Measurements from ENCODE around the gene WDR36. TPM values are rescaled to one million over a fixed set of nuclear protein-coding genes. Genes with fewer than 3 reads are reported as not detected.

WDR36 gene
- total RNA-seq, 1 donor from 2014 or later, result 41.8 TPM

DNA sequence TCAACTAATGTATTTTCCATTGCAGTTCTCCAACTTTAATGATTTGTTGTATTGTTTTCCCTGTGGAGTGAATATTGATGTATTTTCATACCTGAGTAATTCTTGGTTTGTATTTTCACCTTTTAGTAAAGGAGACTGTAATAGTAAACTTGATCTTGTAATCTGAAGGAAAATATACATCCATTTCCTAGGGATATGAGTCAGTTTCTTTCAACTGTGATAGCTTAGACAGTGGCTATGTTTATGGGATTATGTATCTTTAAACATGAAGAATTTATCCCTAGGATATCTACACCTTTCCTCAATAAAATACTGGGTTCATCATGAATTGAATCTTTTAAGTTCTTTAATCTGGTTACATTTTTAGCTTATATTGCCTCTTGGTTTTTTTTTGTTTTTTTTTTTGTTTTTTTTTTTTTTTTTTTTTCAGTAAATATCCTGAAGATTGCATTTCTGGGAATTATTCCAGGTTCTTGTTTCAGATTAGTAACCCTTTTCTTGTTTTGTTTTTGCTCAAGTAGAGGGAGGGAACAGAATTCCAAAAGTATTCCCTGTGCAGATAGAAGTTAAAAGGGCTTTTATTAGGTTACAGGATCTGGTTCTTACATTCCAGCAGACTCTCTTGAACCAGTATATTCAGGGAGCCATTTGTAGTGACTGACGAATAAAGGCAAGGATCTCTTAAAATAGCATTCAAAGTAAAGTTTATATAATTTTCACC lies 7.1 kb downstream of the WDR36 start:
- DNase-seq (ENCODE audit: low read depth), result no peak

DNA sequence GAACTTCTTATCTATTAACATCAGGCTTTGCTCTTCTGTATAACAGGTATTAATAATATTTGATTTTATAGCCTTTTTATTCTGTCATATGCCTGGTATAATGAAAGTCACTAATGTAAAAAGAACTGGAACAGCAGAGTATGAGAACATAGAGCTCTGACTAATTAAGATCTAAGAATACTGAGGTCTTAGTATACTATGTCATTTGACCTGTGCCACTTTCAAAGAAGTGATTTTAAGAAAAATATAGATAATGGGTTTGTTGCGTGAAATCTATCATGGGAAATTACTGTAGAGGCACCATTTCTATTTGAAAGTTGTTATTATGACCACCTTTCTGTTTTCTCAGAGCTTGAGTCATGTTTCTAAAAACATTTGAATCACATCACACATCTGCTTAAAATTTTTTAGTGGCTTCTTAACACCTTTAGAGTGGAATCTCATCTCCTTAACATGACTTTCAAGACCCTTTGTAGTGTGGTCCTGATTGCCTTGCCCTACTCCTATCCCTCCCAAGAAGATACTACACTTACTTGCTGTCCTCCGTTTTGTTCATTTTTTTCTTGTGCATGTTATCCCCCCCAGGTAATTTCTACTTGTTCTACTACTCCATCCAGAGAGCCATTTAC lies 14.3 kb downstream of the WDR36 start:
- no peak for DNase-seq (ENCODE audit: low read depth)

DNA sequence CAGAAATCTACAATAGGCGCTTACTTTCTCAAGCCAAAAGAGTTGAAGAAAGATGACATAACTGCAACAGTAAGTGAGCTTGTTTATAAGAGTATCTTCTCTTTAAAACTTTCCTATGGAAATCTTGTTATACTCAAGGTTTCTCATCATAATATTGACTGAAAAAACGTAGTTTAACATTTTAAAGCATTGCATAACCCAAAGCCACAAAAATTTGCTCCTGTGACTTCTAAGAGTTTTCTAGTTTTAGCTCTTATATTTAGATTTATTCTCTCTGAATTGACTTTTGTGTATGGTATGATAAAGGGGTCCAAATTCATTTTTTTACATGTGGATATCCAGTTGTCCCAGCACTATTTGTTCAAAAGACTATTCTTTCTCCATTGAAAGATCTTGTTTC lies 15.2 kb downstream of the WDR36 start:
- DNase-seq (ENCODE audit: low read depth), result no peak

DNA sequence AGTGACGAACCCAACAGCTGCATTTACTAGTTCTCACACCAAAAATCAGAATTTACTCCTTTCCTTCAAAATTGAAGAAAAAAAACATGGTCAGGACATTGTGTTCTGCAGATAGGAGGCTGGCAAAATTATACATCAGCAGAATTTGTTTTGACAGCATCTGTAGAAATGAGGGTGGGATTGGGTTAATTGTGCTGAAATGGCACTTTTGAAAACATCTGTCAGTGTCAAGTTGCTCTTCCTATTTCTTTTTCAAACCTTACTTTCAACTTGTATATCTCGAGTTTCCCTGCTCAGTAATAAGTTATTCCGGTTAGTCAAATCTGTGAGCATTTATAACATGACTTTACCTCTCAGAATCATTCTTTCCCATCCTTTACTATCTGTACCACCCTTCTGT lies 19.8 kb downstream of the WDR36 start:
- no peak for DNase-seq (ENCODE audit: low read depth)

- DNase-seq (ENCODE audit: low read depth), result no peak
Observed at GRCh38 chr5:111113678-111114077, 21.5 kb downstream of the WDR36 start.

GRCh38 chr5:111115229-111115628 lies 23.1 kb downstream of the WDR36 start:
- DNase-seq (ENCODE audit: low read depth), result no peak

DNA sequence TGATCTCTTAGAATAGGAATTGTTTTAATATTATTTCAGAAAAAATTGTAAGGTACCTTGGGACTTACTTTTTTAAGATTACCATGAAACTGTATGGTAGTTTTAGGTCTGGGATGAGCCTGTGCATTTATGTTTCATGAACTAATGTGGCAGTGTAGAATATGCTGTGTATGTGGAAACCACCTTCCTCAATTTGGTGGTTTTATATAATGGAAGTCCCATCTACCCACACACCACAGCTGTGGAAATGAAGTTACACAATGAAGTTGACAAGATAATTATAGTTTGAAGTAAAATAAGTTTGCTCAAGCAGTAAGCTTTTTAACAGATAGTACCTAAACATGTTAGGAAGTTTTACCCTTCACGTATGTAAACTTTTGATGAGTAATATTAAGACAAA lies 24.4 kb downstream of the WDR36 start:
- no peak for DNase-seq (ENCODE audit: low read depth)

- no peak for DNase-seq (ENCODE audit: low read depth)
Observed at GRCh38 chr5:111117136-111117535, 25.0 kb downstream of the WDR36 start.

GRCh38 chr5:111119221-111119620 lies 27.1 kb downstream of the WDR36 start:
- DNase-seq (ENCODE audit: low read depth), result no peak

DNA sequence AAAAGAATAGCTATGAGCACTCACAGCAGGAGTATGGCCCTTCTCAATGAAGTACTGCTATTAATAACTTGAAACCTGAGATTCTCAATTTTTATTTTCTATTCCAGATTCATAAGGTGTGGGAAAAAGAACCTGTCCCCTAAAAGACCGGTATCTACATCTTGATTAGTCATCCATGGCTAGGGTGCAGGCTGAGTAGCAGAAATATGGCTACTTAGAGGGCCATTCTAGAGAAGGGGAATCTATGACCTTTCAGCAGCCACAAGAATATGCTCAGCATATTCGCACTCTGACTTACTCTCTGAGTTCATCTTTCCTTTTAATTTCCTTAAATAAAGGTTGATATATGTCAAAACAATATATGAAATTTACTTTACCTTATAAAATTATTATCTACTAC lies 27.7 kb downstream of the WDR36 start:
- no peak for DNase-seq (ENCODE audit: low read depth)

DNA sequence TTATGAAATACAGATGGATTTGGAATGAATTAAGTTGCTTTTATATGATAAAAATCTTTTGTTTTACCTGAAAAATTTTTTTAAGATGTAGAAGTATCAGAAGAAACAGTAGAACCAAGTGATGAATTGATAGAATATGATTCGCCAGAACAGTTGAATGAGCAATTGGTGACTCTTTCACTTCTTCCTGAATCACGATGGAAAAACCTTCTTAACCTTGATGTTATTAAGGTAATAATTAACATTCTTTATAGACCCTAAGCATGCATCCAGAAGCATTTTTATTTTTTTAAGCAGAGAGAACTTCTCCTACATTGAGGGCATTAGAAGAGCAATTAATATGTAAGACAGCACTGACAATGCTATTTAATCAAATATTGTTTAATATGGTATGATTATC lies 28.8 kb downstream of the WDR36 start:
- no peak for DNase-seq (ENCODE audit: low read depth)

DNA sequence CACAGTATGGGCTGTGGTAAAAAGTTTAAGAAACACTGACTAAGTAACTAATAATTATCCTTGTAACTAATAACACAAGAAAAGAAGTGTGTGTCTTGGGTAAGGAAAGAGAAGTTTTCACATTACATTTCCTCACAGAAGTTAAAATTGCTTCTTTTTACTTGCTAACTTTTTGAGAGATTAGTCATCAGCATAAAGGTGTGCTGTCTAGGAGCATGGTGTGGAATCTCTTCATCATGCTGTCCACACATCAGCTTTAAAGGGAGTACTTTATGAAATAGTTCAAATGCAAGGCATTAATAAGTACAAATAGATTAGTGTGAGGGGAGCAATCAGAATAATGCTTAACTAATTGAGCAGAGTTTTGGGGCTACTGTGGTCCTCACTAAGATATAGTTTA lies 29.8 kb downstream of the WDR36 start:
- no peak for DNase-seq (ENCODE audit: low read depth)

- DNase-seq (ENCODE audit: low read depth), result no peak
Observed at GRCh38 chr5:111122398-111122797, 30.2 kb downstream of the WDR36 start.

GRCh38 chr5:111124793-111125192 lies 32.6 kb downstream of the WDR36 start:
- DNase-seq (ENCODE audit: low read depth), result no peak

DNA sequence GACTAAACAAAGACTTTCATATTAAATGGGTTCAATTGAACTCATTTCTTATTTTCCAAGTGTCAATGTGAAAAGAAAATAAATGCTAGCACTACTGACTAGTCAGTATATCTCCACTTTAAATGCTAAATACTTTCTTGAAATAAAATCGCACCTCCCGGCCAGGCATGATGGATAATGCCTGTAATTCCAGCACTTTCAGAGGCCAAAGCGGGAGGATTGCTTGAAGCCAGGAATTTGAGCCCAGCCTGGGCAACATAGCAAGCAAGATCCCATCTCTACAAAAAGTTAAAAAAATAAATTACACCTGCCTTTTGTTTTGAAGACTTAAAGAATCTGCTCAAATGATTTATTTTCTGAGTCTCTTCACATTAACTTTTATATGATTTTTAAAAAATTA lies 34.7 kb downstream of the WDR36 start:
- no peak for DNase-seq (ENCODE audit: low read depth)

DNA sequence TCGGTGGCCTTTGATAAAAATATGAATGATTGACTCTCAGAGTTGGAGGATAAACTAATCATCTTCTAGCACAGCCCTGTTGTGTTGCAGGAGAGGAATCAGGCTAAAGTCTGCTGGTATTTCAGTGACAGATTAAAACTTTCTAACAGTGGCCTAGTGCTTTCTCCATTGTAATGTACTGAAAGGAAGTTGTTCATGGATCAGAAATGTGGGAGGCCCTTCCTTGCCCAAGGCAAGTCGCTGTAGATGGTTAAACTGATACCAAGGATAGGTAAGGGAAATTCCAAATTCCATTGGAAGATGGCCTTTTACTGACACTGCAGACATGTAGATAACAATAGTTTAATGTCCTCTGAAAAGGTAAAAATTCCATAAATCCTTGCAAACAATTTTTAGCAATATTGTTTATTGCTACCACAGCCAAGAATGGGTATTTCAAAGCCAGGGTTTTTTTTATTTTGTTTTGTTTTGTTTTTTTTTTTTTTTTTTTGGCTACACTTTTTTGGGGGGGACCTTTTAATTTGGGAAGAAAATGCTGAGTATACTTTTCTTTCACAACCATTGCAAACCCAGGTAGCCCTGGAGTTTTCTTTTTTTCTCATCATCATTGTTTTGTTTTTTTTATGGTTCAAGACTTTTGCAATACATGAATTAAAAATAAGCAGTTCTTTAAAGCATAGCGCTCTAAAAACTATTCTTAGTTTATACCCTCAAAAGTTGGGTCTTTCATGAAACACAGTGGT lies 35.5 kb downstream of the WDR36 start:
- DNase-seq (ENCODE audit: low read depth), result no peak

DNA sequence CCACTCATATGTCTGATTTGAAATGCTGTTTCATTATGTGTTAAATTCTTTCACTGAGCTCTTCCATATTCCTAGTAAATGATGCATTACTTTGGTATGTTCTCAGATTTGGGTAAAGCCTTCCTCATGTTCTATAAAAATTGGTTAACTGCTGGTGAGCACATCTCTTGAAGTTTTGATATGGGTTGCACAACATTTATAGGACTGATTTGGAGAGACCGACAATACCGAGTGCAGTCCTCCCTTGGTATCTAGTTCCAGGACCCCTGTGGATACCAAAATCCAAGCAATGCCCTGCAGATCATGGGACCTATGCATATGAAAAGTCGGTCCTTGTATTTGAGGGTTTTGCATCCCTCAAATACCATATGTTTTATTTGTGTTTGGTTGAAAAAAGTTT lies 37.8 kb downstream of the WDR36 start:
- DNase-seq (ENCODE audit: low read depth), result no peak

DNA sequence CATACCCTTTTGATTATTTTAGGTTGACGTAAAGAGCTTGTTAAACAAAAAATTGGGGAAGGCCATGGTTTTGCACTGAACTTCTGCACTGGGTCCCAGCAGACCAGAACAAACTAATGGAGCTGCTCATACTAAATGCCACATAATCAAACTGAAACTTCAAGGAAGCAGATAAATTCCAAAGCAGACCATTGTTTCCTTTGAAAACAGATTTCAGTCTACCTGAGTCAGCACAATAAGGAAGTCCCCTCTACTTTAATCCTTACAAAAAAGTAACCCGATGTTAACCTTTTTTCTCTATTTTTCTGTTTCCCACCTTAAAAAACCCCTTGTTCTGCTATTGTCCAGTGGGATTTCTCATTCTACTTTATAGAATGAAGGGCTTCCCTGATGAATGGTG lies 39.2 kb downstream of the WDR36 start:
- DNase-seq (ENCODE audit: low read depth), result no peak

DNA sequence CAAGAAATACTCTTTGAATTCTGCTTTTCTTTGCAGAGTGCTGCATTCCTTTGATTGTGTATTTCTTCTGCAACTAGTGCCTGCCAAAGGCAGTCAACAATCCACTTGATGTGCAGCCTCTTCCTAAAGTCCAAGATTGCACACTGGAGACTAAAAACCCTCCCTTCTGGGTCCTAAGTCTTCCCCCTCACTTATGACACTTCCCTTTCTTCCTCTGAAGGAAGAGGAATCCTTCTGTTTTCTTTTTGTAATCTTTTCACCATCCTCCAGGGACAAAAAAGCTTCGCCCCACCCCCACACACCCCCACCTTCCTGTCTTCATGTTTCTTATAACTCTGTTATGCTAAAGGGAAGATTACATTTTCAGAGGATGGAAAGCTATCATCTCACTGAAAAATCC lies 39.9 kb downstream of the WDR36 start:
- no peak for DNase-seq (ENCODE audit: low read depth)

DNA sequence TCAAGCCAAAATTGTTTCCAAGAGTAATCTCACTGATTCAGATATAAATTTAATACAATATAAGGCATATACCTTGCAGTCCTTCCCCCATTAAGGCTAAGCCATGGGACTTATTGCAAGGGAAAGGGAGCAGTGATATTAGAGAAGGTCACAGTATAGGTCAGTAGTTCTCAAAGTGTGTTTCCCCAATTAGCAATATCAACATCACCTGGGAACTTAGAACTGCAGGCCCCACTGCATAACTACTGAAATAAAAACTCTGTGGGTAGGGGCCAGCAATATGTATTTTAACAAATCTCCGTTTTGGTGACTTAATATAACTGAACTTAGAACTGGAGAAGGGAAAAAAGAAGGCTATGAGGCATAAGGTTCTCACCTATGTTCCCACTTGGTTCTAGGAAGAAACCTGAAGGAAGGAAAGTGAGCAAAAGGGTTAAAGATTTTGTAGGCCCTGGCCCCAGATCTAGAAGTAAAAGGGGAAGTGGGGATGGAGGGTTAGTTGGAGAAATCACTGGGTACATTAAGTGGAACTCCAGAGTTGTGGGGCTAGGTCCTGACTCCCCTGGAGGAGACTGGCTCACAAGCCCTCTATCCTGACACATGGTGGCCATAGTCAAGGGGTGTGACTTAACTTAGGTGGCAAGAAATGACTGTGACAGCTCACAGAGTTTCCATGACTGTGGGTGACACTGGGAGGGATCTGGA lies 40.7 kb downstream of the WDR36 start:
- no peak for DNase-seq (ENCODE audit: low read depth)

GRCh38 chr5:111133436-111133751 lies 41.2 kb downstream of the WDR36 start:
- DNase-seq (ENCODE audit: low read depth), result peak; percentile 81

GRCh38 chr5:111134087-111134486 lies 41.9 kb downstream of the WDR36 start:
- no peak for DNase-seq (ENCODE audit: low read depth)

Data from myocyte (in vitro differentiated cells).